K562 (cell line): Measurements from ENCODE around the gene TUBA3C. TPM values are rescaled to one million over a fixed set of nuclear protein-coding genes. Genes with fewer than 3 reads are reported as not detected.

Experiments used
- ZNF785 ChIP-seq: fragments of 250-450 bp; sonication (Bioruptor Pico); IDR thresholded peaks from 2 replicates; pipeline ENCODE4 v1.4.0; 2020; ENCODE audit warnings: mild to moderate bottlenecking
- polyA plus RNA-seq, 8 experiments: library from polyadenylated mRNA; depleted of rRNA in 4 of 8; stranded (reverse) in 5 of 8; unstranded in 3 of 8; fragments of >200 nt; fragmentation: Nextera tagmentation in 2 of 8; fragmentation: Illumina TruSeq in 1 of 8; extraction: Ambion mirVana in 2 of 8; extraction: Trizol in 1 of 8; gene quantifications; 2 replicates each; pipeline versions ENCODE4 v1.2.1 to v1.2.3, GENCODE V29; 2011 to 2014; ENCODE audit warnings: inconsistent platforms in 1 of 8, missing spikeins in 1 of 8
- total RNA-seq, 7 experiments: library from RNA; depleted of rRNA in 6 of 7; stranded (reverse); fragments of >200 nt in 6 of 7; fragmentation: Illumina TruSeq in 2 of 7; extraction: Trizol in 2 of 7; gene quantifications; 2 replicates each; pipeline versions ENCODE4 v1.2.1 to v1.2.3, GENCODE V29; 2011 to 2021; ENCODE audit warnings: low replicate concordance in 1 of 7
- TF ChIP-seq, protein P1 (sequence below), 2 experiments: fragments of 450-650 bp in 1 of 2; sonication (generic) in 1 of 2; formaldehyde crosslinking in 1 of 2; IDR thresholded peaks; 2 replicates each; pipeline versions ENCODE4 v1.7.1 to v1.9.0; 2016 to 2022; ENCODE audit warnings: inconsistent platforms in 1 of 2, mild to moderate bottlenecking in 1 of 2, missing genetic modification reagents in 1 of 2
- TF ChIP-seq, protein P2 (sequence below): fragments of 450-650 bp; IDR thresholded peaks from 2 replicates; pipeline ENCODE4 v1.6.1; 2018; ENCODE audit warnings: mild to moderate bottlenecking, low read depth; ENCODE audit not compliant: partially characterized antibody

Gene TUBA3C
- total and polyA plus RNA-seq, 9 of the 15 experiments (the other 6 are each of a cell fraction or from before 2014, with no cell fraction given) = 0.10 to 4.2 (median 2.2) TPM

DNA sequence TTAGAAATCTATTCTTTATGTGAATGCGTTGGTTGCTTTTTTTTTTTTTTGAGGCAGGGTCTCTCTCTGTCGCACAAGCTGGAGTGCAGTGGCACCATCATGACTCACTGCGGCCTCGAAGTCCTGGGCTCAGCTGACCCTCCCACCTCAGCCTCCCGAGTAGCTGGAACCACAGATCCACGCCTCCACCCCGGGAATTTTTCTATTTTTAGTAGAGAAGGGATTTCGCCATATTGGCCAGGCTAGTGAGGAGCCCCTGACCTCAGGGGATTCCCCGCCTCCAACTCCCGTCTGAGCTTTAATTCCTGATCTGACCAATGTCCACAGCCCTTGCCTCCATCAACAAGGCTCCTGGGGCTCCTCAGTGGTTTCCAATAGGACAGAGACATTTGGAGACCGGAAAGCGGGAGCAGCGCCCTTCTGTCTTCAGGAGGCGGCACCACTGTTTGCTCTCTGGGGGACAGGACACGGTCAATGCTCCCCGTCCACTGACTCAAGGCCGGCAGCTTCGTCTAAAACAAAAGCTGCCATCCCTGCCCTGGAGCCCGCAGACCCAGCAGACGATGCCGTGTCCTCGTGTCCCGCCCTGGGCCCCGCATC lies 503 bp downstream of the TUBA3C start (continued):
- TF ChIP-seq, protein P1, sequence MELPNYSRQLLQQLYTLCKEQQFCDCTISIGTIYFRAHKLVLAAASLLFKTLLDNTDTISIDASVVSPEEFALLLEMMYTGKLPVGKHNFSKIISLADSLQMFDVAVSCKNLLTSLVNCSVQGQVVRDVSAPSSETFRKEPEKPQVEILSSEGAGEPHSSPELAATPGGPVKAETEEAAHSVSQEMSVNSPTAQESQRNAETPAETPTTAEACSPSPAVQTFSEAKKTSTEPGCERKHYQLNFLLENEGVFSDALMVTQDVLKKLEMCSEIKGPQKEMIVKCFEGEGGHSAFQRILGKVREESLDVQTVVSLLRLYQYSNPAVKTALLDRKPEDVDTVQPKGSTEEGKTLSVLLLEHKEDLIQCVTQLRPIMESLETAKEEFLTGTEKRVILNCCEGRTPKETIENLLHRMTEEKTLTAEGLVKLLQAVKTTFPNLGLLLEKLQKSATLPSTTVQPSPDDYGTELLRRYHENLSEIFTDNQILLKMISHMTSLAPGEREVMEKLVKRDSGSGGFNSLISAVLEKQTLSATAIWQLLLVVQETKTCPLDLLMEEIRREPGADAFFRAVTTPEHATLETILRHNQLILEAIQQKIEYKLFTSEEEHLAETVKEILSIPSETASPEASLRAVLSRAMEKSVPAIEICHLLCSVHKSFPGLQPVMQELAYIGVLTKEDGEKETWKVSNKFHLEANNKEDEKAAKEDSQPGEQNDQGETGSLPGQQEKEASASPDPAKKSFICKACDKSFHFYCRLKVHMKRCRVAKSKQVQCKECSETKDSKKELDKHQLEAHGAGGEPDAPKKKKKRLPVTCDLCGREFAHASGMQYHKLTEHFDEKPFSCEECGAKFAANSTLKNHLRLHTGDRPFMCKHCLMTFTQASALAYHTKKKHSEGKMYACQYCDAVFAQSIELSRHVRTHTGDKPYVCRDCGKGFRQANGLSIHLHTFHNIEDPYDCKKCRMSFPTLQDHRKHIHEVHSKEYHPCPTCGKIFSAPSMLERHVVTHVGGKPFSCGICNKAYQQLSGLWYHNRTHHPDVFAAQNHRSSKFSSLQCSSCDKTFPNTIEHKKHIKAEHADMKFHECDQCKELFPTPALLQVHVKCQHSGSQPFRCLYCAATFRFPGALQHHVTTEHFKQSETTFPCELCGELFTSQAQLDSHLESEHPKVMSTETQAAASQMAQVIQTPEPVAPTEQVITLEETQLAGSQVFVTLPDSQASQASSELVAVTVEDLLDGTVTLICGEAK (IDR thresholded peaks at IDR 0.05) = no peak
- TF ChIP-seq, protein P1 (CRISPR knock-in tag; IDR thresholded peaks at IDR 0.05) = no peak
- TF ChIP-seq ZNF785 (CRISPR knock-in tag) = no peak
- TF ChIP-seq, protein P2, sequence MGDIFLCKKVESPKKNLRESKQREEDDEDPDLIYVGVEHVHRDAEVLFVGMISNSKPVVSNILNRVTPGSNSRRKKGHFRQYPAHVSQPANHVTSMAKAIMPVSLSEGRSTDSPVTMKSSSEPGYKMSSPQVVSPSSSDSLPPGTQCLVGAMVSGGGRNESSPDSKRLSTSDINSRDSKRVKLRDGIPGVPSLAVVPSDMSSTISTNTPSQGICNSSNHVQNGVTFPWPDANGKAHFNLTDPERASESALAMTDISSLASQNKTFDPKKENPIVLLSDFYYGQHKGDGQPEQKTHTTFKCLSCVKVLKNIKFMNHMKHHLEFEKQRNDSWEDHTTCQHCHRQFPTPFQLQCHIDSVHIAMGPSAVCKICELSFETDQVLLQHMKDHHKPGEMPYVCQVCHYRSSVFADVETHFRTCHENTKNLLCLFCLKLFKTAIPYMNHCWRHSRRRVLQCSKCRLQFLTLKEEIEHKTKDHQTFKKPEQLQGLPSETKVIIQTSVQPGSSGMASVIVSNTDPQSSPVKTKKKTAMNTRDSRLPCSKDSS = no peak
